T-helper 1 cell treated with Interleukin-12 subunit alpha and Interleukin-12 subunit beta and Interleukin-4 antibody, amounts not matched to agents 30 μg/mL and 1 μg/mL, for 36 hours (primary cell): Measurements from ENCODE around the gene MRNIP.

Experiments
- H3K27ac Mint-ChIP-seq: one replicate; pipeline ENCODE4 v1.8.0; 2021; ENCODE audit warnings: mild to moderate bottlenecking, mixed read lengths
- H3K27me3 Mint-ChIP-seq: one replicate; pipeline ENCODE4 v1.8.0; 2021; ENCODE audit warnings: low read depth, mixed read lengths
- H3K36me3 Mint-ChIP-seq: one replicate; pipeline ENCODE4 v1.8.0; 2021; ENCODE audit warnings: low read depth, mixed read lengths
- H3K4me1 Mint-ChIP-seq: one replicate; pipeline ENCODE4 v1.8.0; 2021; ENCODE audit warnings: low read depth, mixed read lengths
- H3K4me3 Mint-ChIP-seq: one replicate; pipeline ENCODE4 v1.8.0; 2021; ENCODE audit warnings: mild to moderate bottlenecking, moderate library complexity, mixed read lengths
- H3K9me3 Mint-ChIP-seq: one replicate; pipeline ENCODE4 v1.8.0; 2021; ENCODE audit warnings: mixed read lengths

Gene MRNIP

DNA sequence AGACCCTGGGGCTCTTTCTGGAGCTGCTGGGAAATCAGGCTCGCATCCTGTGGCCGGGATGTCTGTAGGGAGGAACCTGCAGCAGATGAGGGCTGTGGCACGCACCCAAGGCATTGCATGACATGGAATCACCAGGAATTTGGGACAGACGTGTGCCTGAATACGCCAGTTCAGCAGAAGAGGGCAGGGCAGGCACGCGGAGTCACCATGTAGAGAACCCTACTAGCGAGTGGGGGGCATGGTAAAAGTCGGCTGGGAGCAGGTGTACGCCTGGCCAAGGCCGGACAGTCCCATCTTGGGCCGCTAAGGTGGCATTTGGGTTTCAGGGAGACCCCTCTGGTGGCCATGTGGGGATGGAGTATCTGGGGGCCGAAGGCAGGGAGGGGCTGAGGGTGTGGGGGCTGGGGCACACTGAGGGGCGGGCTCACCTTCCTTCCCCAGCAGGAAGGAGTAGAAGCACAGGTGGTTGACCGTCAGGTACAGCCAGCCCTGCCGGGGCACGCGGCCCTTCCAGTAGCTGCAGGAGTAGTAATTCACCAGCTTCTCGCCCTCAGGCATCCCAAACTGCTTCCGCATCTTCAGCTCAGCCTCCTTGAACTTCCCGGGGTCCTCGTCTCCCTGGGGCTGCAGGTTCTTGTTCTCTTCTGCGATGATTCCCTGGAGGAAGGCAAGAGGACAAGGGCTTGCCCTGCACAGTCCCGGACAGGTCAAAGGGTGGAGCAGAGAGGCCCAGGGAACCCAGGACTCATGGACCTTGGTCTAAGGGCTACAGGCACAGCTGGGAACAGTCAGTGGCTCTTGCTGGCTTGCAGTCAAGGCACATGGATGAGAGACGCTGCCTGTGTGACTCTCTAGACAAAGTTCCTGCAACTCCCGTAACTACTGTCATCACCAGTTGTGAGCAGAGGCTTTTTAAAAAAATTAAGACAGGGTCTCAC, 35.6 kb upstream of the MRNIP start:
- H3K4me3 Mint-ChIP-seq = no peak overlapping the region
- H3K27ac Mint-ChIP-seq = no peak overlapping the region
- H3K27me3 Mint-ChIP-seq = no peaks in the 10 kb centered on the region
- no peaks in the 10 kb centered on the region for H3K9me3 Mint-ChIP-seq
- H3K4me1 Mint-ChIP-seq = no peaks in the 10 kb centered on the region
- peaks cover 22% of the 10 kb centered on the region for H3K36me3 Mint-ChIP-seq

GRCh38 chr5:179893076-179893957, 34.7 kb upstream of the MRNIP start:
- H3K27me3 Mint-ChIP-seq = no peaks in the 10 kb centered on the region
- H3K27ac Mint-ChIP-seq = no peak overlapping the region
- no peaks in the 10 kb centered on the region for H3K4me1 Mint-ChIP-seq
- peaks cover 25% of the 10 kb centered on the region for H3K36me3 Mint-ChIP-seq
- no peak overlapping the region for H3K4me3 Mint-ChIP-seq
- no peaks in the 10 kb centered on the region for H3K9me3 Mint-ChIP-seq

DNA sequence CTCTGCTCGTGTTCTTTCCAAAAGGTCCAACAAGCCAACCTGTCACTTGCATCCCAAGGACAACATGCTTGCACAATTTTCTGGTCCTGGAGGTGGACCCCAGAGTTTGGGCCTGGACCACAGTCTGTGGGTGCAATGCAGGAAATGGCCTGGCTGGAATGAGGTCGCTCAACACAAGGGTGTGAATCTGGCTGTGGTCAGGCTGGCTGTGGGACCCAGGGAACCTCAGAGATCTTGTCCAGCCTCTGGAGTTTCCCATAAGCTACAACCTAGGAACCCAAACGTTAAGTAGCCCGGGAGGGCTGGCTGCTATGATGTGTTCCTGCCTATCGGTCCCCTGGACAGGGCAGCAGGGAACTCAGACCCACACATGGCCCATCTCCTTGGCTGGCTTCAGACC, 33.6 kb upstream of the MRNIP start:
- Mint-ChIP-seq H3K27me3 (no peaks in the 10 kb centered on the region), H3K9me3 (no peaks in the 10 kb centered on the region), H3K27ac (no peak overlapping the region), H3K36me3 (peaks cover 29% of the 10 kb centered on the region), H3K4me3 (no peak overlapping the region), H3K4me1 (no peaks in the 10 kb centered on the region)

DNA sequence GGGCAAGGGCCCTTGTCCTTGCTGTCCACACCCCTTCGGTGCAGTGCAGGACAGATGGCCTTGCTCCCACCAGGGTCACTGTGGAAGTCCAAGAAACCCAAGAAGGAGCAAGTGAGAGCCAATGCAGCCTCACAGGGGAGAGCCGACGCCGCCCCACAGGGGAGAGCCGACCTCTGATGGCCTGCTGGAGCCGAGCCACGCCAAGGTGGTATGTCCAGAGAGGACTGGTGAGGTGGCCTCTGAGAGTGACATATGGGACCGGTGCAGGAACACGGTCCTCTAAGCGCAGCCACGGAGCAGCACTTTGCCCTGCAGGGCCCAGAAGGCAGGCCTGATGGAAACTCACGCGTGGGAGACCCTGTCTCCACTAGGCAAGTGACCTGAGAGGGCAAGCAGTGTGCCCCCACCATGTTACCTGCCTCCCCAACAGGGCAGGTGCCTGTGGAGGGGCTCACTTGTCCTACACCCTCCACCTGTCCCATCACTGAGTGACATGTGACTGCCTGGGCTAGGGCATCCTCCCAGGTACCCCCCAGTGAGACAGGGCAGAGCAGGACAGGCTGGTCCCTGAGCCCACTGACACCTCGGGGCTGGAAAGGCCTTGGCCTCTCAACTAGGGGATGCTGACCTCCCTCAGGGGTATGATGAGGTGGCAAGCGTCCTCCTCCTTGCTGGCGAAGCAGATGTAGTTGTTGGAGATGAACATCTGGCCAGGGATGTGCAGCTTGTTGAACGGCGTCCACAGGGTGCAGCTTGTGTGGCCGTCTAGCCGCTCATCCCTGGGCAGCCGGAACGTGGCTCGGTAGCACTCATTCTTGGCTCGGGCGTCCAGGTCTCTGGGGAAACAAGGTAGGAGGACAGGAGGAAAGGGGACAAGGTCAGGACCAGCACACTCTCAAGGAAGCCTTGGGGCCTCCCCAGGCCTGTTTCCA, 32.4 kb upstream of the MRNIP start:
- no peak overlapping the region for H3K4me3 Mint-ChIP-seq
- no peak overlapping the region for H3K27ac Mint-ChIP-seq
- H3K4me1 Mint-ChIP-seq = no peaks in the 10 kb centered on the region
- H3K9me3 Mint-ChIP-seq = peaks cover under 1% of the 10 kb centered on the region
- no peaks in the 10 kb centered on the region for H3K27me3 Mint-ChIP-seq
- peaks cover 42% of the 10 kb centered on the region for H3K36me3 Mint-ChIP-seq

DNA sequence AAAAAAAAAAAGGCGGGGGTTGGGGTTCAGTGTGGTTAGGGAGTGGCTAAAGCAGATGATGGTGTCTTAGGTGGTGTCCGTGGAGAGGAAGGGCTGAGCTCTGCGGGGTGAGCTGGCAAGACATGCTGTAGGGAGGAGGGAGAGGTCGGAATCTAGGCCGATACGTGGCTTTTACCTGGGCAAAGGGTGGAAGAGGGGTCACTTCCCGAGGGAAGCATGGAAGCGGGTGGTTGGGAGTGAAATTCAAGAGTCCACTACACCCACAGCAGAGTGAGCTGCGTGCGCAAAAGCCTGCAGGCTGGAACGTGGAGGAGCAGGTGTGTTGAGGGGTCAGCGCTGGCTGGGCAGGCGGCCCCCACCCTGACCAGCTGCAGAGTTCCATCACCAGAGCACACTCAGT, 31.3 kb upstream of the MRNIP start:
- Mint-ChIP-seq H3K36me3 (peaks cover 52% of the 10 kb centered on the region), H3K9me3 (peaks cover 9% of the 10 kb centered on the region), H3K4me1 (no peaks in the 10 kb centered on the region), H3K4me3 (no peak overlapping the region), H3K27me3 (no peaks in the 10 kb centered on the region), H3K27ac (no peak overlapping the region)

- H3K27ac Mint-ChIP-seq = no peak overlapping the region
Measured at GRCh38 chr5:179887802-179888201, 29.2 kb upstream of the MRNIP start.

DNA sequence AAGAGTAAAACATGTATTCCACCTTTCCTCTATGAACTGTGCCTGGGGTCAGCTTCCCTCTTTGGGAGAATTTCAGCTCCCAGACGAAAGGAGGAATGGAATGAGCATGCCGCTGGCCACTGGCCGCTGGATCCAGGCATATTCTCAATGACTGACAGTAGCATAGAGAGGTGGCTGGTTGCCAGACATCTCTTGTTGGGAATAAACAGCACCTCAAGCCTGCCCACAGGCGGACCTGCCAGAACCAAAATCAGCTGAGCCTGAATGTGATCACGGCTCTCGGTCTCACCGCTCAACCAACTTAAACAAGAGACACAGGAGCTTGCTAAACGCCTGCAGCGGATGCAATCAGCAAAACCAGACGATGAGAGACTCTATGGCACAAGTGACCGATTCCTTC, 28.5 kb upstream of the MRNIP start:
- Mint-ChIP-seq H3K36me3 (peaks cover 73% of the 10 kb centered on the region), H3K4me1 (no peaks in the 10 kb centered on the region), H3K27me3 (no peaks in the 10 kb centered on the region), H3K4me3 (no peak overlapping the region), H3K9me3 (peaks cover 27% of the 10 kb centered on the region), H3K27ac (no peak overlapping the region)

More at GRCh38 chr5:179887802-179888201, 29.2 kb upstream of the MRNIP start:
- Mint-ChIP-seq H3K9me3 (peaks cover 27% of the 10 kb centered on the region), H3K27me3 (no peaks in the 10 kb centered on the region), H3K4me1 (no peaks in the 10 kb centered on the region), H3K36me3 (peaks cover 70% of the 10 kb centered on the region), H3K4me3 (no peak overlapping the region)

DNA sequence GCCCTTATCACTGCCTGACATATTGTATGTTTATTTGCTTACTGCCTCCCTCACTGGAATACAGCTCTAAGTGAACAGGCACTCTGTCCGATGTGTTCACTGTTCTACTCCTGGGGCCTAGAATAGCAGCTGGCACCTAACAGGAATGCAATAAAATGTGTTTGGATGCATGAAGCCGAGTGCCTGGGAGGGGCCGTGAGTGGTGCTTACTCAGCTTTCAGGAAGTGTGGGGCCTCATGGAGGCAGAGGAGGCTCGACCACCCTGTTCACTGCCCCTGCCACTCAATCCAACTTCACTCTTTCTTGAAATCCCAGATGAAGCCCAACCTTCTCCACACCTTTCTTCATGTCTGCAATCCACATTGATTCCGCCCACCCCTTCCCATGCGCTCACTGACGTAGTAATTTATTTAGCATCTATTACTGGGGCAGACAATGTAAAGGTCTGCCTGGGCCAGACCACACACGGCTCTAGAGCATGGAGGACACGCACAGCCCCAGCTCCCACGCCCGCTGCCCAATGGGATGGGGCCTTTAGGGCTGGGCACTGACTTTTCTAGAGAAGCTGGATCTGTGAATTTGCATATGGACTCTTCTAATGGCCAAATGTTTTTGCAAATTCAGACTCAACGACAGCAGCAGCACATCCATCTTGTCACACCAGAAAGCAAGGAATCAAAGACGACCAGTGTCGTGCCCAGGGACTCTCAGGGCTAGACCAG, 27.7 kb upstream of the MRNIP start:
- H3K36me3 Mint-ChIP-seq = peaks cover 71% of the 10 kb centered on the region

GRCh38 chr5:179885491-179886090, 27.0 kb upstream of the MRNIP start:
- Mint-ChIP-seq H3K4me1 (no peaks in the 10 kb centered on the region), H3K4me3 (no peak overlapping the region), H3K36me3 (peaks cover 69% of the 10 kb centered on the region), H3K27me3 (no peaks in the 10 kb centered on the region), H3K27ac (no peak overlapping the region), H3K9me3 (peaks cover 27% of the 10 kb centered on the region)

More for the DNA sequence above, 27.7 kb upstream of the MRNIP start:
- Mint-ChIP-seq H3K9me3 (peaks cover 27% of the 10 kb centered on the region), H3K4me3 (no peak overlapping the region), H3K27me3 (no peaks in the 10 kb centered on the region), H3K4me1 (no peaks in the 10 kb centered on the region), H3K27ac (no peak overlapping the region)

DNA sequence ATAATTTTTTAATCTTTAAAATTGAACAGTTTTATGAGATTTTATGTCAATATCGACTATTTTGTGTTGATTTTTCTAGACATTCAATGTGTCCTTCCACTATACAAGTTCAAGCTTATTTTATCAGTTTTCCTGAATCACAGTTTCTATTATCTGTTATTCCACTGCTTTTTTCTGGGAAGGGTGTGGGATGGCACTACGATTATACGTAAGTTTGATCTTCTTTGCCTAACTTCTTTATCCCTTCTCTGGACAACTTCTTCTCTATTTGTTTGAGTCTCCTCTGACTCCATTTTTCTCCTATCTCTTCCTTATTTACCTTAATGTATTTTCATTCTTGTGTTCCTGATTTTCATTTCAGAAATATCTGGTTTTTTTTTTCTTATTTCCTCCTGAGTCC, 24.5 kb upstream of the MRNIP start:
- Mint-ChIP-seq H3K36me3 (peaks cover 53% of the 10 kb centered on the region), H3K4me1 (no peaks in the 10 kb centered on the region), H3K4me3 (no peak overlapping the region), H3K27ac (no peak overlapping the region), H3K27me3 (no peaks in the 10 kb centered on the region), H3K9me3 (peaks cover 27% of the 10 kb centered on the region)

DNA sequence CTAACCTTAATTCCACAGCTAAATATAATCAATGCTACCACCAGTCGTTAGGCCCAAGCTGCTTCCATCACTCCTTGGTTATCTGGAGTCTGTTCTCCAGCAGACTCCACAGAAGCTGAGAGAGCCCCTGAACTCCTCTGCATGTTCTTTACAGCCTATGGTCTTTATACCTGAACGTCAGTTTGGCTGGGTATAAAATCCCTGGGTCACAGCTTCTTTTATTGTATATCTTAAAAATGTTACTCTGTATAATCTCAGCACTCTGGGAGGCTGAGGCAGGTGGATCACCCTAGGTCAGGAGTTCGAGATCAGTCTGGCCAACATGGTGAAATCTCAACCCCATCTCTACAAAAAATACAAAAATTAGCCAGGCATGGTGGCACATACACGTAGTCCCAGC, 23.7 kb upstream of the MRNIP start:
- Mint-ChIP-seq H3K4me3 (no peak overlapping the region), H3K36me3 (peaks cover 51% of the 10 kb centered on the region), H3K27me3 (no peaks in the 10 kb centered on the region), H3K27ac (no peak overlapping the region), H3K9me3 (peaks cover 27% of the 10 kb centered on the region), H3K4me1 (no peaks in the 10 kb centered on the region)

- H3K4me3 Mint-ChIP-seq = no peak overlapping the region
- H3K4me1 Mint-ChIP-seq = no peaks in the 10 kb centered on the region
Measured at GRCh38 chr5:179880848-179881590, 22.4 kb upstream of the MRNIP start.

More at GRCh38 chr5:179880848-179881590, 22.4 kb upstream of the MRNIP start:
- Mint-ChIP-seq H3K9me3 (peaks cover 26% of the 10 kb centered on the region), H3K27ac (no peak overlapping the region), H3K36me3 (peaks cover 38% of the 10 kb centered on the region), H3K27me3 (no peaks in the 10 kb centered on the region)
